IMR-90 (cell line): ENCODE results near the gene TMEM168. TPM values are rescaled to one million over a fixed set of nuclear protein-coding genes. Genes with fewer than 3 reads are reported as not detected.

ENCODE experiments used
- ATAC-seq: fragments of 200-7000 bp; cut with Tn5 transposase; 2 replicates; pipeline ENCODE4 v1.9.1; 2020; ENCODE audit warnings: low read depth, mild to moderate bottlenecking, moderate library complexity
- BruUV-seq: library from RNA; stranded (reverse); fragments of 400-500 nt; replicated peaks from 2 replicates; lab custom pipeline; 2021; lab: Mats Ljungman, UMichigan
- CTCF ChIA-PET: fragments of 300-600 bp; formaldehyde crosslinking; extraction: SDS; loops from one replicate; lab custom pipeline; 2021; ENCODE audit warnings: antibody characterized with exemption; lab: Yijun Ruan, JAX
- POLR2A ChIA-PET: fragments of 300-600 bp; sonication (Branson Sonifier 250); formaldehyde crosslinking; loops from one replicate; lab custom pipeline; 2022; ENCODE audit warnings: antibody characterized with exemption; ENCODE audit not compliant: unreplicated experiment; lab: Charles Lee
- DNase-seq: peaks from one replicate; pipeline ENCODE4 v3.0.0; 2013
- H2AFZ ChIP-seq: replicated peaks from 2 replicates; pipeline ENCODE3; 2013; ENCODE audit warnings: low read length, mild to moderate bottlenecking; ENCODE audit not compliant: poor library complexity
- H2AK5ac ChIP-seq: 2 replicates; pipeline ENCODE4 v1.6.1; 2013; ENCODE audit warnings: low read depth, low read length, inconsistent platforms
- H2AK9ac ChIP-seq: replicated peaks from 2 replicates; pipeline ENCODE3; 2013; ENCODE audit warnings: mild to moderate bottlenecking, low read depth, low read length, moderate library complexity; ENCODE audit not compliant: poor library complexity
- H2BK120ac ChIP-seq: 2 replicates; pipeline ENCODE4 v1.6.1; 2013; ENCODE audit warnings: low read depth, low read length, inconsistent platforms
- H2BK15ac ChIP-seq: 3 replicates; pipeline ENCODE4 v1.6.1; 2013; ENCODE audit warnings: low read depth, low read length, inconsistent platforms
- H2BK20ac ChIP-seq: 2 replicates; pipeline ENCODE4 v1.6.1; 2013; ENCODE audit warnings: low read depth, mild to moderate bottlenecking, inconsistent platforms, low read length, moderate library complexity
- H2BK5ac ChIP-seq: 2 replicates; pipeline ENCODE4 v1.6.1; 2013; ENCODE audit warnings: mild to moderate bottlenecking, low read depth, low read length, inconsistent platforms; ENCODE audit not compliant: poor library complexity, severe bottlenecking
- H3K14ac ChIP-seq: replicated peaks from 2 replicates; pipeline ENCODE4 v1.6.1; 2013; ENCODE audit warnings: low read depth, low read length, inconsistent platforms
- H3K18ac ChIP-seq: 2 replicates; pipeline ENCODE4 v1.6.1; 2013; ENCODE audit warnings: low read depth, low read length, control low read depth
- H3K23ac ChIP-seq: 2 replicates; pipeline ENCODE4 v1.6.1; 2013; ENCODE audit warnings: low read depth, low read length, inconsistent platforms
- H3K27ac ChIP-seq: 2 replicates; pipeline ENCODE4 v1.5.1; 2013; ENCODE audit warnings: mild to moderate bottlenecking, control low read depth, low read length; ENCODE audit not compliant: insufficient read depth
- H3K27me3 ChIP-seq: 2 replicates; pipeline ENCODE4 v1.6.1; 2013; ENCODE audit warnings: low read length; ENCODE audit not compliant: control insufficient read depth, insufficient read depth
- H3K36me3 ChIP-seq: 2 replicates; pipeline ENCODE4 v1.6.1; 2013; ENCODE audit warnings: low read length, mixed read lengths; ENCODE audit not compliant: control insufficient read depth, insufficient read depth
- H3K4ac ChIP-seq: 2 replicates; pipeline ENCODE4 v1.6.1; 2013; ENCODE audit warnings: low read depth, low read length, inconsistent platforms
- H3K4me1 ChIP-seq: 2 replicates; pipeline ENCODE4 v1.6.1; 2013; ENCODE audit warnings: low read length, mixed read lengths; ENCODE audit not compliant: control insufficient read depth, insufficient read depth
- H3K4me2 ChIP-seq: 2 replicates; pipeline ENCODE4 v1.6.1; 2013; ENCODE audit warnings: low read depth, mild to moderate bottlenecking, control low read depth, low read length, moderate library complexity
- H3K4me3 ChIP-seq: 2 replicates; pipeline ENCODE4 v1.5.1; 2013; ENCODE audit warnings: low read depth, mild to moderate bottlenecking, control low read depth, low read length, moderate library complexity; ENCODE audit not compliant: insufficient read depth
- H3K56ac ChIP-seq: 2 replicates; pipeline ENCODE4 v1.6.1; 2013; ENCODE audit warnings: low read length, inconsistent platforms; ENCODE audit not compliant: insufficient read depth; ENCODE audit errors: extremely low read depth
- H3K79me1 ChIP-seq, 2 experiments: 2 replicates each; pipeline ENCODE4 v1.6.1; 2013; ENCODE audit warnings: low read length in 2 of 2, inconsistent platforms in 1 of 2, low read depth in 1 of 2
- H3K9ac ChIP-seq: 2 replicates; pipeline ENCODE4 v1.6.1; 2013; ENCODE audit warnings: low read depth, low read length, control low read depth
- H3K9me1 ChIP-seq: 2 replicates; pipeline ENCODE4 v1.6.1; 2013; ENCODE audit warnings: low read length, inconsistent platforms; ENCODE audit not compliant: insufficient read depth
- H3K9me3 ChIP-seq: 2 replicates; pipeline ENCODE4 v1.6.1; 2013; ENCODE audit warnings: low read length; ENCODE audit not compliant: control insufficient read depth, insufficient read depth
- H4K20me1 ChIP-seq: 2 replicates; pipeline ENCODE4 v1.6.1; 2013; ENCODE audit warnings: low read length, inconsistent platforms; ENCODE audit not compliant: insufficient read depth
- H4K5ac ChIP-seq: 2 replicates; pipeline ENCODE4 v1.6.1; 2013; ENCODE audit warnings: mild to moderate bottlenecking, low read depth, low read length, control low read depth
- H4K8ac ChIP-seq, 2 experiments: 2 replicates each; pipeline ENCODE4 v1.6.1; 2013; ENCODE audit warnings: low read depth in 2 of 2, low read length in 2 of 2, control low read depth in 1 of 2, inconsistent platforms in 1 of 2
- H4K91ac ChIP-seq: 2 replicates; pipeline ENCODE4 v1.6.1; 2013; ENCODE audit warnings: low read depth, low read length, inconsistent platforms; ENCODE audit not compliant: insufficient read depth
- POLR2A ChIP-seq: IDR thresholded peaks from 2 replicates; pipeline ENCODE4 v1.6.1; 2012; ENCODE audit warnings: mild to moderate bottlenecking, low read depth, low read length
- WGBS, 2 experiments: methylation state at CpG; one replicate each; pipeline versions ENCODE4 v1.1.5 to v1.1.7; 2013; ENCODE audit warnings: missing lambda C conversion rate in 2 of 2; ENCODE audit not compliant: insufficient read length in 1 of 2; ENCODE audit errors: extremely low coverage in 2 of 2; 5-methylcytosine and 5-hydroxymethylcytosine counted together
- dilution Hi-C: fragments of 300-500 bp; cut with HindIII; formaldehyde crosslinking; loops from one replicate; pipeline ENCODE4 v1.14.3; 2018; ENCODE audit warnings: low sequenced_read_pairs; ENCODE audit not compliant: unreplicated experiment
- in situ Hi-C: fragments of 300-500 bp; cut with MboI; formaldehyde crosslinking; loops from 3 replicates; pipeline ENCODE4 v1.14.3; 2019; ENCODE audit warnings: low sequenced_read_pairs, inconsistent platforms, mixed read lengths
- intact Hi-C: fragments of 100-400 bp; cut with micrococcal nuclease; formaldehyde crosslinking; loops from 2 replicates; pipeline ENCODE4 v1.10.0; 2022
- polyA plus RNA-seq, 3 experiments: library from polyadenylated mRNA; depleted of rRNA; stranded (reverse); fragments of >200 nt; gene quantifications; 2 replicates each; pipeline ENCODE4 v1.2.3, GENCODE V29; 2012; ENCODE audit warnings: low replicate concordance in 1 of 3
- total RNA-seq: library from RNA; depleted of rRNA; stranded (reverse); fragments of >200 nt; gene quantifications from 2 replicates; pipeline ENCODE4 v1.2.3, GENCODE V29; 2012

Gene TMEM168
- total and polyA plus RNA-seq, 2 of the 4 experiments (the other 2 are of a cell fraction): 17.7 to 22.9 TPM

- H4K5ac ChIP-seq: no peak overlapping the region
- H2BK5ac ChIP-seq: no peak overlapping the region
- H4K91ac ChIP-seq: no peak overlapping the region
These were observed 40.4 kb downstream of the TMEM168 start for GRCh38 chr7:112749775-112750174.

More at GRCh38 chr7:112749775-112750174, 40.4 kb downstream of the TMEM168 start:
- H3K4me2 ChIP-seq: no peak overlapping the region
- H3K27me3 ChIP-seq: no peaks in the 10 kb centered on the region
- no peak overlapping the region for H2BK120ac ChIP-seq
- no peak overlapping the region for H2BK20ac ChIP-seq
- H3K36me3 ChIP-seq: no peaks in the 10 kb centered on the region
- intact Hi-C loops (no loop called here), dilution Hi-C loops (no loop called here), in situ Hi-C loops (no loop called here)
- ATAC-seq (no peak), DNase-seq (no peak)
- no peaks in the 10 kb centered on the region for H3K9me3 ChIP-seq
- H3K9me1 ChIP-seq: no peaks in the 10 kb centered on the region
- no CpG with 5 or more reads among the region's 2 CpGs for WGBS, 2 experiments
- H4K20me1 ChIP-seq: no peaks in the 10 kb centered on the region
- no peak overlapping the region for H3K4me3 ChIP-seq
- ChIA-PET POLR2A (no interaction called here), CTCF (interaction anchor here (1.2 kb wide), 1 partner anchor 11 kb away, joined by 3 read pairs; no protein-coding TSS in a partner anchor)
- no TSS peak for BruUV-seq
- no peak overlapping the region for H2AK5ac ChIP-seq
- no peak overlapping the region for H3K14ac ChIP-seq
- no peaks in the 10 kb centered on the region for H3K4me1 ChIP-seq
- no peak overlapping the region for H3K27ac ChIP-seq
- no peak overlapping the region for H3K56ac ChIP-seq
- no peak overlapping the region for H3K9ac ChIP-seq
- no peak overlapping the region for H2AK9ac ChIP-seq
- no peak overlapping the region for H3K18ac ChIP-seq
- H3K4ac ChIP-seq: no peak overlapping the region
- no peaks in the 10 kb centered on the region for H3K79me1 ChIP-seq
- H2AFZ ChIP-seq: no peak overlapping the region
- no peak overlapping the region for H2BK15ac ChIP-seq
- H4K8ac ChIP-seq: no peak overlapping the region
- TF ChIP-seq POLR2A: no peak
- H3K23ac ChIP-seq: no peak overlapping the region
